ENCODE data around the gene CERS1. TPM values are rescaled to one million over a fixed set of nuclear protein-coding genes. Genes with fewer than 3 reads are reported as not detected.

Gene CERS1
- total RNA-seq, 1 donor from 2014 or later: 10.2 TPM

- Mint-ChIP-seq H3K36me3 (ENCODE audit: low read depth) (peaks cover 16% of the 10 kb centered on the region), H3K9me3 (ENCODE audit: low read depth) (no peaks in the 10 kb centered on the region), H3K27ac (ENCODE audit: unreplicated experiment) (peak overlapping the region; percentile 51), H3K27me3 (ENCODE audit: low read depth) (no peaks in the 10 kb centered on the region), H3K4me3 (ENCODE audit: unreplicated experiment) (no peak overlapping the region), H3K4me1 (ENCODE audit: low read depth) (no peaks in the 10 kb centered on the region)
- DNase-seq (ENCODE audit: low spot score): no peak
- TF ChIP-seq, protein P1, sequence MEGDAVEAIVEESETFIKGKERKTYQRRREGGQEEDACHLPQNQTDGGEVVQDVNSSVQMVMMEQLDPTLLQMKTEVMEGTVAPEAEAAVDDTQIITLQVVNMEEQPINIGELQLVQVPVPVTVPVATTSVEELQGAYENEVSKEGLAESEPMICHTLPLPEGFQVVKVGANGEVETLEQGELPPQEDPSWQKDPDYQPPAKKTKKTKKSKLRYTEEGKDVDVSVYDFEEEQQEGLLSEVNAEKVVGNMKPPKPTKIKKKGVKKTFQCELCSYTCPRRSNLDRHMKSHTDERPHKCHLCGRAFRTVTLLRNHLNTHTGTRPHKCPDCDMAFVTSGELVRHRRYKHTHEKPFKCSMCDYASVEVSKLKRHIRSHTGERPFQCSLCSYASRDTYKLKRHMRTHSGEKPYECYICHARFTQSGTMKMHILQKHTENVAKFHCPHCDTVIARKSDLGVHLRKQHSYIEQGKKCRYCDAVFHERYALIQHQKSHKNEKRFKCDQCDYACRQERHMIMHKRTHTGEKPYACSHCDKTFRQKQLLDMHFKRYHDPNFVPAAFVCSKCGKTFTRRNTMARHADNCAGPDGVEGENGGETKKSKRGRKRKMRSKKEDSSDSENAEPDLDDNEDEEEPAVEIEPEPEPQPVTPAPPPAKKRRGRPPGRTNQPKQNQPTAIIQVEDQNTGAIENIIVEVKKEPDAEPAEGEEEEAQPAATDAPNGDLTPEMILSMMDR (IDR thresholded peaks at IDR 0.05): no peak
Measured at GRCh38 chr19:18932216-18932841, 36.4 kb upstream of the CERS1 start.

GRCh38 chr19:18931316-18932162 lies 35.6 kb upstream of the CERS1 start:
- H3K27me3 Mint-ChIP-seq (ENCODE audit: low read depth): no peaks in the 10 kb centered on the region
- no peaks in the 10 kb centered on the region for H3K4me1 Mint-ChIP-seq (ENCODE audit: low read depth)
- H3K4me3 Mint-ChIP-seq (ENCODE audit: unreplicated experiment): no peak overlapping the region
- DNase-seq (ENCODE audit: low spot score): no peak
- no peak overlapping the region for H3K27ac Mint-ChIP-seq (ENCODE audit: unreplicated experiment)
- TF ChIP-seq, protein P1 (IDR thresholded peaks at IDR 0.05): no peak
- H3K36me3 Mint-ChIP-seq (ENCODE audit: low read depth): peaks cover 17% of the 10 kb centered on the region
- H3K9me3 Mint-ChIP-seq (ENCODE audit: low read depth): no peaks in the 10 kb centered on the region

DNA sequence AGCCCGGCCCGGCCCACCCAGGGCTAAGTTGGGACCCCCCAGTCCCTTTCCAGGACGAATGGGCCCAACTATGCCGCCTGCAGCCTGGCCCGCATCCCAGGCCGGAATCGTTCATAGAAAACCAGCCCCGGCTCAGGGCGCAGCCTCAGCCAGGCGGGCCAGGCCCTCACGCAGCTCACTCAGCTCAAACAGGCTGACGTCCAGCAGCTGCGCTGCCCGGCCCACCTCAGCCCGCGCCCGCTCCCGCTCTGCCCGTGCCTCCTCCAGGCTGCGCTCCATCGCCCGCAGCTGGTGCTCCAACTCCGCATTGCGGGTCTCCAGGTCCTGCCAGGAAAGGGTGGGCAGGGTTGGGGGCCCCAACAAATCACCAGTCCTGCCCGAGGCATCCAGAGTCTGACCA lies 33.4 kb upstream of the CERS1 start:
- Mint-ChIP-seq H3K4me1 (ENCODE audit: low read depth) (no peaks in the 10 kb centered on the region), H3K4me3 (ENCODE audit: unreplicated experiment) (no peak overlapping the region), H3K27me3 (ENCODE audit: low read depth) (no peaks in the 10 kb centered on the region), H3K36me3 (ENCODE audit: low read depth) (peaks cover 23% of the 10 kb centered on the region), H3K27ac (ENCODE audit: unreplicated experiment) (no peak overlapping the region), H3K9me3 (ENCODE audit: low read depth) (no peaks in the 10 kb centered on the region)
- TF ChIP-seq, protein P1 (IDR thresholded peaks at IDR 0.05): no peak
- DNase-seq (ENCODE audit: low spot score): no peak

GRCh38 chr19:18928018-18928805 lies 32.3 kb upstream of the CERS1 start:
- DNase-seq (ENCODE audit: low spot score): no peak
- no peak overlapping the region for H3K4me3 Mint-ChIP-seq (ENCODE audit: unreplicated experiment)
- TF ChIP-seq, protein P1 (IDR thresholded peaks at IDR 0.05): no peak

DNA sequence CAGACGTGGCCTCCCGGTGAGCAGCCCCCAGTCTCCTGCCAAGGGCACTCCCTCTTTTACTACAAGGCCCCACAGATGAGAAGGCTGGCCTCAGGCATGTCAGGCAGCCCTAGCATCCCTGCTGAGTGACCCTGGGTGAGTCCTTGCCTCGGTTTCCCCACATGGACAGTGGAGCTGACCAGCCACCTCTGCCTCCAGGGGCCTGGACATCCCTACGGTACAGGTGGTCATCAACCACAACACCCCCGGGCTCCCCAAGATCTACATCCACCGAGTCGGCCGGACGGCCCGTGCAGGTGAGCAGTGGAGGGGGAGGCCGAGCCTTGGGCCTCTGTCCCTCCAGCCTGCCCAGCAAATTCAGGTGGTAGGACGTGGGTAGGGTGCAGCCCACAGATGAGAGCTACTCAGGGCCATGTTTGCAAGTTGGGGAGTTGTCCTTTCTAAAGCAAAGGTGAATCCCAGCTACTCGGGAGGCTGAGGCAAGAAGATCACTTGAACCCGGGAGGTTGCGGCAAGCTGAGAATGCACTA lies 28.8 kb upstream of the CERS1 start:
- Mint-ChIP-seq H3K9me3 (ENCODE audit: low read depth) (no peaks in the 10 kb centered on the region), H3K27me3 (ENCODE audit: low read depth) (no peaks in the 10 kb centered on the region), H3K4me1 (ENCODE audit: low read depth) (peaks cover 15% of the 10 kb centered on the region), H3K36me3 (ENCODE audit: low read depth) (peaks cover 21% of the 10 kb centered on the region), H3K4me3 (ENCODE audit: unreplicated experiment) (no peak overlapping the region), H3K27ac (ENCODE audit: unreplicated experiment) (no peak overlapping the region)
- TF ChIP-seq, protein P1 (IDR thresholded peaks at IDR 0.05): no peak
- no peak for DNase-seq (ENCODE audit: low spot score)

More at GRCh38 chr19:18928018-18928805, 32.3 kb upstream of the CERS1 start:
- no peak overlapping the region for H3K27ac Mint-ChIP-seq (ENCODE audit: unreplicated experiment)
- peaks cover 20% of the 10 kb centered on the region for H3K36me3 Mint-ChIP-seq (ENCODE audit: low read depth)
- H3K4me1 Mint-ChIP-seq (ENCODE audit: low read depth): no peaks in the 10 kb centered on the region
- H3K27me3 Mint-ChIP-seq (ENCODE audit: low read depth): no peaks in the 10 kb centered on the region
- H3K9me3 Mint-ChIP-seq (ENCODE audit: low read depth): no peaks in the 10 kb centered on the region
